A673 (cell line): Measurements from ENCODE around the gene IL25.

Experiments used
- CTCF ChIP-seq: fragments of 300-800, 200-600 bp; sonication (generic); conservative IDR thresholded peaks from 2 replicates; pipeline ENCODE4 v1.5.1; 2017; ENCODE audit warnings: low read depth, mild to moderate bottlenecking, antibody characterized with exemption, low read length, moderate library complexity, mixed read lengths
- EZH2 ChIP-seq: fragments of 200-600 bp; sonication (generic); IDR thresholded peaks from 2 replicates; pipeline ENCODE4 v1.6.1; 2017; ENCODE audit warnings: borderline replicate concordance, low read depth, mild to moderate bottlenecking, mixed read lengths, antibody characterized with exemption, low read length; ENCODE audit not compliant: poor library complexity, severe bottlenecking

- TF ChIP-seq CTCF (no peak), EZH2 (no peak)
Observed at GRCh38 chr14:23392613-23393012, 20.0 kb downstream of the IL25 start.
